Endothelial cell of umbilical vein (primary cell): Measurements from ENCODE around the gene MMS22L. TPM values are rescaled to one million over a fixed set of nuclear protein-coding genes. Genes with fewer than 3 reads are reported as not detected.
A peak's percentile ranks its signal among the peaks of the same experiment; 100 is the strongest.

Experiments
- BruUV-seq: library from RNA; stranded (reverse); fragments of 400-500 nt; replicated peaks from 2 replicates; lab custom pipeline; 2021; lab: Mats Ljungman, UMichigan
- CTCF ChIA-PET: fragments of 300-600, 350-600 bp; sonication (Branson Sonifier 250); formaldehyde crosslinking; loops from one replicate; lab custom pipeline; 2021; ENCODE audit warnings: antibody characterized with exemption, inconsistent platforms; lab: Charles Lee
- POLR2A ChIA-PET: fragments of 300-600, 350-600 bp; sonication (Branson Sonifier 250); formaldehyde crosslinking; loops from one replicate; lab custom pipeline; 2021; ENCODE audit warnings: antibody characterized with exemption, inconsistent platforms; lab: Charles Lee
- DNase-seq: peaks from one replicate; pipeline ENCODE4 v3.0.0-alpha.2; 2011; ENCODE audit warnings: low read depth, low spot score
- FAIRE-seq: peaks from 2 replicates; lab custom pipeline; 2011; peaks lifted over from hg19 to GRCh38; lab: Jason Lieb, UNC
- H2AFZ ChIP-seq: 2 replicates; pipeline ENCODE4 v1.6.0; 2012; ENCODE audit warnings: low read depth, low read length, control low read depth, inconsistent platforms
- H3K27ac ChIP-seq: 2 replicates; pipeline ENCODE4 v1.5.1; 2011; ENCODE audit warnings: low read depth, mild to moderate bottlenecking, control low read depth, low read length, moderate library complexity; ENCODE audit not compliant: insufficient read depth
- H3K27me3 ChIP-seq, 2 experiments: 2 replicates each; pipeline versions ENCODE4 v1.6.0 to v1.6.1; 2011; ENCODE audit warnings: low read length in 2 of 2, mixed read lengths in 1 of 2; ENCODE audit not compliant: control insufficient read depth in 2 of 2, insufficient read depth in 2 of 2
- H3K36me3 ChIP-seq, 2 experiments: 2 replicates in 1 of 2; 3 replicates in 1 of 2; pipeline ENCODE4 v1.5.1; 2011; ENCODE audit warnings: low read length in 2 of 2, mild to moderate bottlenecking in 1 of 2, moderate library complexity in 1 of 2; ENCODE audit not compliant: control insufficient read depth in 2 of 2, insufficient read depth in 2 of 2; ENCODE audit errors: extremely low read depth in 1 of 2
- H3K4me1 ChIP-seq: 3 replicates; pipeline ENCODE4 v1.5.1; 2011; ENCODE audit warnings: mild to moderate bottlenecking, low read length; ENCODE audit not compliant: control insufficient read depth, insufficient read depth; ENCODE audit errors: extremely low read depth
- H3K4me2 ChIP-seq: 2 replicates; pipeline ENCODE4 v1.6.1; 2011; ENCODE audit warnings: low read length, control low read depth, mixed read lengths; ENCODE audit not compliant: insufficient read depth
- H3K4me3 ChIP-seq, 3 experiments: fragments of 200-600 bp in 1 of 3; sonication (generic), shearing (Covaris generic) in 1 of 3; replicated peaks in 1 of 3; 2 replicates each; pipeline ENCODE4 v1.5.1; 2011 to 2016; ENCODE audit warnings: control low read depth in 3 of 3, low read length in 3 of 3, mild to moderate bottlenecking in 2 of 3, inconsistent platforms in 1 of 3, low read depth in 1 of 3, moderate library complexity in 1 of 3; ENCODE audit not compliant: insufficient read depth in 1 of 3
- H3K79me2 ChIP-seq: 2 replicates; pipeline ENCODE4 v1.6.0; 2012; ENCODE audit warnings: low read length, inconsistent platforms; ENCODE audit not compliant: control insufficient read depth, insufficient read depth
- H3K9ac ChIP-seq: replicated peaks from 2 replicates; pipeline ENCODE3; 2011; ENCODE audit warnings: low read length, control low read depth; ENCODE audit not compliant: insufficient read depth; ENCODE audit errors: extremely low read depth
- H3K9me1 ChIP-seq: replicated peaks from 3 replicates; pipeline ENCODE4 v1.6.0; 2011; ENCODE audit warnings: mild to moderate bottlenecking, low read length; ENCODE audit not compliant: control insufficient read depth, insufficient read depth; ENCODE audit errors: extremely low read depth
- H3K9me3 ChIP-seq: replicated peaks from 2 replicates; pipeline ENCODE4 v1.5.1; 2012; ENCODE audit warnings: low read length, inconsistent platforms; ENCODE audit not compliant: control insufficient read depth, insufficient read depth
- H4K20me1 ChIP-seq: replicated peaks from 2 replicates; pipeline ENCODE3; 2011; ENCODE audit warnings: mild to moderate bottlenecking, low read length; ENCODE audit not compliant: control insufficient read depth, insufficient read depth; ENCODE audit errors: extremely low read depth
- EZH2 ChIP-seq: IDR thresholded peaks from 2 replicates; pipeline ENCODE4 v1.6.1; 2012; ENCODE audit warnings: borderline replicate concordance, low read depth, mild to moderate bottlenecking, moderate library complexity, low read length, inconsistent platforms; ENCODE audit not compliant: severe bottlenecking
- FOS ChIP-seq: IDR thresholded peaks from 2 replicates; pipeline ENCODE4 v1.6.1; 2011; ENCODE audit warnings: mild to moderate bottlenecking, low read length, moderate library complexity, borderline replicate concordance; ENCODE audit not compliant: insufficient read depth
- GATA2 ChIP-seq: IDR thresholded peaks from 2 replicates; pipeline ENCODE4 v1.7.0; 2011; ENCODE audit warnings: low read depth, mild to moderate bottlenecking, moderate library complexity, mixed read lengths, low read length; ENCODE audit not compliant: insufficient read length, insufficient read depth
- JUN ChIP-seq: IDR thresholded peaks from 2 replicates; pipeline ENCODE4 v1.6.1; 2011; ENCODE audit warnings: borderline replicate concordance, low read depth; ENCODE audit not compliant: insufficient read length, insufficient read depth
- MYC ChIP-seq: IDR thresholded peaks from one replicate; pipeline ENCODE4 v1.6.1; 2011; ENCODE audit warnings: mild to moderate bottlenecking, low read depth, low read length
- POLR2A ChIP-seq: IDR thresholded peaks from 2 replicates; pipeline ENCODE4 v1.6.1; 2012; ENCODE audit warnings: low read depth, mild to moderate bottlenecking, control low read depth, low read length
- POLR2AphosphoS5 ChIP-seq: IDR thresholded peaks from 2 replicates; pipeline ENCODE4 v1.6.1; 2012; ENCODE audit warnings: low read depth, mild to moderate bottlenecking, control low read depth, low read length, moderate library complexity; ENCODE audit not compliant: insufficient read depth
- dilution Hi-C: fragments of 300-500 bp; cut with MboI; formaldehyde crosslinking; loops from one replicate; pipeline ENCODE4 v1.15.0; 2019; ENCODE audit warnings: low sequenced_read_pairs; ENCODE audit not compliant: extremely low pct_ligation_motif_present
- intact Hi-C: fragments of 100-400 bp; cut with micrococcal nuclease; formaldehyde crosslinking; loops from one replicate; pipeline ENCODE4 v1.10.0; 2022
- polyA plus RNA-seq, 4 experiments: library from polyadenylated mRNA; depleted of rRNA in 3 of 4; stranded (reverse) in 3 of 4; unstranded in 1 of 4; fragments of >200 nt; gene quantifications; 2 replicates each; pipeline versions ENCODE4 v1.2.1 to v1.2.3, GENCODE V29; 2011 to 2012; ENCODE audit warnings: missing spikeins in 1 of 4
- total RNA-seq: library from RNA; stranded (reverse); gene quantifications from 2 replicates; pipeline ENCODE4 v1.2.3, GENCODE V29; 2021
- TF ChIP-seq, protein P1 (sequence below), 2 donors: IDR thresholded peaks; 1 replicate in 1 of 2; 2 replicates in 1 of 2; pipeline ENCODE4 v1.5.1; 2011; ENCODE audit warnings: low read length in 2 of 2, mild to moderate bottlenecking in 2 of 2, moderate library complexity in 2 of 2, control low read depth in 1 of 2, inconsistent platforms in 1 of 2, low read depth in 1 of 2; ENCODE audit not compliant: insufficient read depth in 1 of 2; ENCODE audit errors: extremely low read depth in 1 of 2
- TF ChIP-seq, protein P2 (sequence below): IDR thresholded peaks from 2 replicates; pipeline ENCODE4 v1.6.1; 2011; ENCODE audit not compliant: insufficient read depth, insufficient read length

Gene MMS22L
- total and polyA plus RNA-seq, 2 donors (not counting 3 experiments of a cell fraction or from before 2014, with no cell fraction given) = 5.5 to 19.3 TPM

DNA sequence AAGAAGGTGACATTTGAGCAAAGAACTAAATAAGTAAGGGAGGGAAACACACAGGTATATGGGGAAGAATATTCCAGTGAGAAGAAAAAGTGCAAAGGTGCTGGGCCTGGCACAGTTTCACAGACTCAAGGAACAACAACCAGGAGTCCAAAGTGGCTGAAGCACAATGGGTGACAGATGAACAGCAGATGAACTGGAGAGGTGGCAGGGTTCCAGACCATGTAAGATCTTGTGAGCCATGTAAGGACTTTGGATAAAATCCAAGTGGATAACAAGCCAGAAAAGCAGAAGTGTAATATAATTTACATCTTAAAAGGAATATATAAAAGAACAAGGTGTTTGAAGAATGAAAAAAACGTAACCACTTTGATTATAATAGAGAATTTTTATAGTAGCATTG, 87.9 kb downstream of the MMS22L start:
- intact Hi-C loops = no loop called here
- Histone ChIP-seq H4K20me1 (no peaks in the 10 kb centered on the region), H3K9ac (no peak overlapping the region), H3K36me3 (no peaks in the 10 kb centered on the region), H3K27me3 (no peaks in the 10 kb centered on the region), H3K9me3 (no peaks in the 10 kb centered on the region), H3K4me1 (peaks cover 12% of the 10 kb centered on the region), H2AFZ (no peak overlapping the region), H3K4me2 (no peak overlapping the region), H3K4me3 (no peak overlapping the region), H3K79me2 (no peaks in the 10 kb centered on the region), H3K9me1 (no peaks in the 10 kb centered on the region), H3K27ac (no peak overlapping the region)
- ChIA-PET POLR2A (no interaction called here), CTCF (no interaction called here)
- dilution Hi-C loops = no loop called here
- BruUV-seq = no TSS peak
- DNase-seq (peak; percentile 28), FAIRE-seq (no peak)
- TF ChIP-seq, protein P1, sequence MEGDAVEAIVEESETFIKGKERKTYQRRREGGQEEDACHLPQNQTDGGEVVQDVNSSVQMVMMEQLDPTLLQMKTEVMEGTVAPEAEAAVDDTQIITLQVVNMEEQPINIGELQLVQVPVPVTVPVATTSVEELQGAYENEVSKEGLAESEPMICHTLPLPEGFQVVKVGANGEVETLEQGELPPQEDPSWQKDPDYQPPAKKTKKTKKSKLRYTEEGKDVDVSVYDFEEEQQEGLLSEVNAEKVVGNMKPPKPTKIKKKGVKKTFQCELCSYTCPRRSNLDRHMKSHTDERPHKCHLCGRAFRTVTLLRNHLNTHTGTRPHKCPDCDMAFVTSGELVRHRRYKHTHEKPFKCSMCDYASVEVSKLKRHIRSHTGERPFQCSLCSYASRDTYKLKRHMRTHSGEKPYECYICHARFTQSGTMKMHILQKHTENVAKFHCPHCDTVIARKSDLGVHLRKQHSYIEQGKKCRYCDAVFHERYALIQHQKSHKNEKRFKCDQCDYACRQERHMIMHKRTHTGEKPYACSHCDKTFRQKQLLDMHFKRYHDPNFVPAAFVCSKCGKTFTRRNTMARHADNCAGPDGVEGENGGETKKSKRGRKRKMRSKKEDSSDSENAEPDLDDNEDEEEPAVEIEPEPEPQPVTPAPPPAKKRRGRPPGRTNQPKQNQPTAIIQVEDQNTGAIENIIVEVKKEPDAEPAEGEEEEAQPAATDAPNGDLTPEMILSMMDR (IDR thresholded peaks at IDR 0.05; ENCODE audit: extremely low read depth in 1 of 2, insufficient read depth in 1 of 2, low read depth in 1 of 2, low read length in 2 of 2) = no peak
- TF ChIP-seq JUN = no peak
- TF ChIP-seq MYC = no peak
- TF ChIP-seq, protein P2, sequence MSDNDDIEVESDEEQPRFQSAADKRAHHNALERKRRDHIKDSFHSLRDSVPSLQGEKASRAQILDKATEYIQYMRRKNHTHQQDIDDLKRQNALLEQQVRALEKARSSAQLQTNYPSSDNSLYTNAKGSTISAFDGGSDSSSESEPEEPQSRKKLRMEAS = no peak
- TF ChIP-seq GATA2 = no peak
- no peak for TF ChIP-seq POLR2AphosphoS5
- no peak for TF ChIP-seq FOS
- TF ChIP-seq EZH2 = no peak
- TF ChIP-seq POLR2A = no peak
